GM12878 (cell line): Measurements from ENCODE around the gene OR8J1.

Experiments
- BCL11A ChIP-seq: IDR thresholded peaks from 2 replicates; pipeline ENCODE4 v1.6.1; 2011; ENCODE audit warnings: low read depth, low read length
- POLR2A ChIP-seq: IDR thresholded peaks from 2 replicates; pipeline ENCODE4 v1.6.1; 2011; ENCODE audit warnings: low read depth, mild to moderate bottlenecking, low read length
- POLR2AphosphoS5 ChIP-seq: IDR thresholded peaks from 2 replicates; pipeline ENCODE4 v1.6.1; 2011; ENCODE audit warnings: mild to moderate bottlenecking, low read length, inconsistent platforms
- RAD21 ChIP-seq: IDR thresholded peaks from 2 replicates; pipeline ENCODE4 v1.6.1; 2011; ENCODE audit warnings: mild to moderate bottlenecking, low read depth, low read length, moderate library complexity; ENCODE audit not compliant: insufficient read depth
- TF ChIP-seq, protein P1 (sequence below), 3 experiments: IDR thresholded peaks in 2 of 3; conservative IDR thresholded peaks in 1 of 3; 2 replicates each; pipeline ENCODE4 v1.5.1; 2011; ENCODE audit warnings: low read depth in 3 of 3, low read length in 3 of 3, mild to moderate bottlenecking in 3 of 3, control low read depth in 2 of 3, moderate library complexity in 2 of 3, inconsistent platforms in 1 of 3, mixed read lengths in 1 of 3; ENCODE audit not compliant: control insufficient read depth in 2 of 3, insufficient read depth in 1 of 3; ENCODE audit errors: extremely low read depth in 1 of 3
- TF ChIP-seq, protein P2 (sequence below): fragments of 450-650 bp; IDR thresholded peaks from 2 replicates; pipeline ENCODE4 v1.6.1; 2016; ENCODE audit warnings: mild to moderate bottlenecking

DNA sequence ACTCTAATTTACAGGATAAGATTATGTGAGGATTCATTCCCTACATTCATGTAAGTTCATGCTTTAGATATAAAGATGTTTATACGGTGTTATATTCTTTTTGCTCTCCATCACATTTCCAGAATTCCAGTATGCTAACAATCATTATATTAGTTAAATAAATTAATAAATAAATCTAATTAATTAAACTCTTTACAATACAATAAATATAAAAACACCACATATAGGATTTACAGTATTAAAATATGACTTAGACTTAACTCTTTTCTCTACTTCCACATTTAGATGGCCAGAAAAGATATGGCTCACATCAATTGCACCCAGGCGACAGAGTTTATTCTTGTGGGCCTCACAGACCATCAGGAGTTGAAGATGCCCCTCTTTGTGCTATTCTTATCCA is 21.2 kb downstream of the OR8J1 start, which contains the start of gene OR8U1:
- TF ChIP-seq POLR2A = no peak
- TF ChIP-seq, protein P1, sequence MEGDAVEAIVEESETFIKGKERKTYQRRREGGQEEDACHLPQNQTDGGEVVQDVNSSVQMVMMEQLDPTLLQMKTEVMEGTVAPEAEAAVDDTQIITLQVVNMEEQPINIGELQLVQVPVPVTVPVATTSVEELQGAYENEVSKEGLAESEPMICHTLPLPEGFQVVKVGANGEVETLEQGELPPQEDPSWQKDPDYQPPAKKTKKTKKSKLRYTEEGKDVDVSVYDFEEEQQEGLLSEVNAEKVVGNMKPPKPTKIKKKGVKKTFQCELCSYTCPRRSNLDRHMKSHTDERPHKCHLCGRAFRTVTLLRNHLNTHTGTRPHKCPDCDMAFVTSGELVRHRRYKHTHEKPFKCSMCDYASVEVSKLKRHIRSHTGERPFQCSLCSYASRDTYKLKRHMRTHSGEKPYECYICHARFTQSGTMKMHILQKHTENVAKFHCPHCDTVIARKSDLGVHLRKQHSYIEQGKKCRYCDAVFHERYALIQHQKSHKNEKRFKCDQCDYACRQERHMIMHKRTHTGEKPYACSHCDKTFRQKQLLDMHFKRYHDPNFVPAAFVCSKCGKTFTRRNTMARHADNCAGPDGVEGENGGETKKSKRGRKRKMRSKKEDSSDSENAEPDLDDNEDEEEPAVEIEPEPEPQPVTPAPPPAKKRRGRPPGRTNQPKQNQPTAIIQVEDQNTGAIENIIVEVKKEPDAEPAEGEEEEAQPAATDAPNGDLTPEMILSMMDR (IDR thresholded peaks at IDR 0.05 in 2 of 3, conservative IDR thresholded peaks at IDR 0.05 in 1 of 3; ENCODE audit: control insufficient read depth in 2 of 3, extremely low read depth in 1 of 3, insufficient read depth in 1 of 3, low read depth in 3 of 3, low read length in 3 of 3) = no peak
- TF ChIP-seq RAD21 = no peak
- TF ChIP-seq, protein P2, sequence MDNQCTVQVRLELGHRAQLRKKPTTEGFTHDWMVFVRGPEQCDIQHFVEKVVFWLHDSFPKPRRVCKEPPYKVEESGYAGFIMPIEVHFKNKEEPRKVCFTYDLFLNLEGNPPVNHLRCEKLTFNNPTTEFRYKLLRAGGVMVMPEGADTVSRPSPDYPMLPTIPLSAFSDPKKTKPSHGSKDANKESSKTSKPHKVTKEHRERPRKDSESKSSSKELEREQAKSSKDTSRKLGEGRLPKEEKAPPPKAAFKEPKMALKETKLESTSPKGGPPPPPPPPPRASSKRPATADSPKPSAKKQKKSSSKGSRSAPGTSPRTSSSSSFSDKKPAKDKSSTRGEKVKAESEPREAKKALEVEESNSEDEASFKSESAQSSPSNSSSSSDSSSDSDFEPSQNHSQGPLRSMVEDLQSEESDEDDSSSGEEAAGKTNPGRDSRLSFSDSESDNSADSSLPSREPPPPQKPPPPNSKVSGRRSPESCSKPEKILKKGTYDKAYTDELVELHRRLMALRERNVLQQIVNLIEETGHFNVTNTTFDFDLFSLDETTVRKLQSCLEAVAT = no peak
- no peak for TF ChIP-seq POLR2AphosphoS5
- no peak for TF ChIP-seq BCL11A
